Gastrocnemius medialis (tissue), 4 donors: ENCODE data around the gene LINGO3. TPM values are rescaled to one million over a fixed set of nuclear protein-coding genes. Genes with fewer than 3 reads are reported as not detected.

ENCODE experiments used
- ATAC-seq, 2 donors: fragments of 150-250 bp; one replicate each; pipeline ENCODE4 v1.9.1; 2016
- DNase-seq, 2 donors: peaks; one replicate each; pipeline ENCODE4 v3.0.0-alpha.2; 2019
- H3K27ac ChIP-seq, 4 donors: fragments of 200-600 bp; sonication (generic); 1 replicate in 1 of 4; 2 replicates in 3 of 4; pipeline ENCODE4 v1.5.1; 2016 to 2018; ENCODE audit warnings: mild to moderate bottlenecking in 2 of 4, moderate library complexity in 1 of 4
- H3K27me3 ChIP-seq, 3 donors: fragments of 200-600 bp; sonication (generic) in 2 of 3; 1 replicate in 1 of 3; 2 replicates in 2 of 3; pipeline versions ENCODE4 v1.5.1 to v1.6.0; 2016 to 2019; ENCODE audit warnings: mild to moderate bottlenecking in 1 of 3, moderate library complexity in 1 of 3
- H3K36me3 ChIP-seq, 2 donors: fragments of 200-600 bp; sonication (generic) in 1 of 2; one replicate each; pipeline ENCODE4 v1.5.1; 2017 to 2018
- H3K4me1 ChIP-seq, 2 donors: fragments of 200-600 bp; sonication (generic) in 1 of 2; one replicate each; pipeline ENCODE4 v1.5.1; 2016 to 2017; ENCODE audit warnings: mild to moderate bottlenecking in 2 of 2
- H3K4me3 ChIP-seq, 4 donors: fragments of 200-600 bp; sonication (generic) in 3 of 4; 1 replicate in 1 of 4; 2 replicates in 3 of 4; pipeline ENCODE4 v1.5.1; 2016 to 2019; ENCODE audit warnings: mild to moderate bottlenecking in 2 of 4
- H3K9me3 ChIP-seq, 3 donors: fragments of 200-600 bp; sonication (generic) in 2 of 3; 1 replicate in 1 of 3; 2 replicates in 2 of 3; pipeline ENCODE4 v1.5.1; 2016 to 2019
- POLR2A ChIP-seq, 2 donors: fragments of 450-650 bp; IDR thresholded peaks; one replicate each; pipeline ENCODE4 v1.6.1; 2017; ENCODE audit warnings: antibody characterized with exemption in 2 of 2, mild to moderate bottlenecking in 2 of 2, moderate library complexity in 2 of 2
- in situ Hi-C, 4 donors: fragments of 200-750 bp; cut with MboI; loops; one replicate each; pipeline versions ENCODE4 v1.15.0 to v1.8.0; 2017; ENCODE audit warnings: low sequenced_read_pairs in 4 of 4
- intact Hi-C: fragments of 100-400 bp; cut with DNase I; formaldehyde crosslinking; loops from one replicate; pipeline ENCODE4 v1.15.1; 2023; ENCODE audit warnings: low total_unique reads
- total RNA-seq, 4 donors: library from RNA; depleted of rRNA; stranded (reverse); fragments of >200 nt; gene quantifications; one replicate each; pipeline versions ENCODE4 v1.1.0 to v1.2.3, GENCODE V29; 2016
- TF ChIP-seq, protein P1 (sequence below), 5 experiments: fragments of 450-650 bp in 3 of 5; fragments of 200-600 bp in 2 of 5; sonication (generic) in 2 of 5; IDR thresholded peaks in 4 of 5; conservative IDR thresholded peaks in 1 of 5; 1 replicate in 4 of 5; 2 replicates in 1 of 5; pipeline ENCODE4 v1.5.1; 2016 to 2019; ENCODE audit warnings: antibody characterized with exemption in 5 of 5, mild to moderate bottlenecking in 3 of 5, moderate library complexity in 3 of 5

The LINGO3 gene, protein sequence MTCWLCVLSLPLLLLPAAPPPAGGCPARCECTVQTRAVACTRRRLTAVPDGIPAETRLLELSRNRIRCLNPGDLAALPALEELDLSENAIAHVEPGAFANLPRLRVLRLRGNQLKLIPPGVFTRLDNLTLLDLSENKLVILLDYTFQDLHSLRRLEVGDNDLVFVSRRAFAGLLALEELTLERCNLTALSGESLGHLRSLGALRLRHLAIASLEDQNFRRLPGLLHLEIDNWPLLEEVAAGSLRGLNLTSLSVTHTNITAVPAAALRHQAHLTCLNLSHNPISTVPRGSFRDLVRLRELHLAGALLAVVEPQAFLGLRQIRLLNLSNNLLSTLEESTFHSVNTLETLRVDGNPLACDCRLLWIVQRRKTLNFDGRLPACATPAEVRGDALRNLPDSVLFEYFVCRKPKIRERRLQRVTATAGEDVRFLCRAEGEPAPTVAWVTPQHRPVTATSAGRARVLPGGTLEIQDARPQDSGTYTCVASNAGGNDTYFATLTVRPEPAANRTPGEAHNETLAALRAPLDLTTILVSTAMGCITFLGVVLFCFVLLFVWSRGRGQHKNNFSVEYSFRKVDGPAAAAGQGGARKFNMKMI
- total RNA-seq = not detected

DNA sequence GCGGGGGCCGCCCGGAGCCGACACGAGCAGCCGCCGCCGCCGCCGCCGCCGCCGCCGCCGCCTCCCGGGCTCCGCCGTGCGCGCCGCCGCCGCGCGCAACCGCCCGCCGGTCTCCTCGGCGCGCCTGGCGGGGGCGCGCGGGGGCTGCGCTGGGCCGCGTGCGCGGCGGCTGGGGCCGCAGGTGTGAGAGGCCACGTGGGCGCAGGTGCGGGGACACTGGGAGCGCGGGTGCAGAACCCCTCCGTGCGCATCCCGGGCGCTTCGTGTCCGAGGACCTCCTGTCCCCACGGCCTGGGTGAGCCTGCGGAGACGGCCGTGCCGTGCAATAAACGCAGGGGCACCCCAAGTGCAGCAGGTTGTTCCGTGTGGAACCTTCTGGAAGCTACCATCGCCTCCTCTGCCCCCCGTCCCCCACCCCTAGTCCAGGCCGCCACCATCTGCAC is at the start of gene LINGO3:
TSS of gene LINGO3 (minus strand) at position 41 of the 443 bp plus-strand sequence. CDS start 16,378 bp downstream, outside the sequence.
- DNase-seq = no peak
- Histone ChIP-seq H3K9me3 (no peaks in the 10 kb centered on the region), H3K4me1 (peaks cover 0 to 4% of the 10 kb centered on the region in 2 donors), H3K27me3 (peaks cover 22 to 31% (median 27%) of the 10 kb centered on the region in 3 donors), H3K4me3 (no peak within 1 kb of the TSS), H3K36me3 (no peaks in the 10 kb centered on the region), H3K27ac (no peak within 1 kb of the TSS)
- ATAC-seq = no peak
- intact Hi-C loops (no loop called here), in situ Hi-C loops (no loop called here)
- no peak for TF ChIP-seq POLR2A (IDR thresholded peaks at IDR 0.05)
- TF ChIP-seq, protein P1, sequence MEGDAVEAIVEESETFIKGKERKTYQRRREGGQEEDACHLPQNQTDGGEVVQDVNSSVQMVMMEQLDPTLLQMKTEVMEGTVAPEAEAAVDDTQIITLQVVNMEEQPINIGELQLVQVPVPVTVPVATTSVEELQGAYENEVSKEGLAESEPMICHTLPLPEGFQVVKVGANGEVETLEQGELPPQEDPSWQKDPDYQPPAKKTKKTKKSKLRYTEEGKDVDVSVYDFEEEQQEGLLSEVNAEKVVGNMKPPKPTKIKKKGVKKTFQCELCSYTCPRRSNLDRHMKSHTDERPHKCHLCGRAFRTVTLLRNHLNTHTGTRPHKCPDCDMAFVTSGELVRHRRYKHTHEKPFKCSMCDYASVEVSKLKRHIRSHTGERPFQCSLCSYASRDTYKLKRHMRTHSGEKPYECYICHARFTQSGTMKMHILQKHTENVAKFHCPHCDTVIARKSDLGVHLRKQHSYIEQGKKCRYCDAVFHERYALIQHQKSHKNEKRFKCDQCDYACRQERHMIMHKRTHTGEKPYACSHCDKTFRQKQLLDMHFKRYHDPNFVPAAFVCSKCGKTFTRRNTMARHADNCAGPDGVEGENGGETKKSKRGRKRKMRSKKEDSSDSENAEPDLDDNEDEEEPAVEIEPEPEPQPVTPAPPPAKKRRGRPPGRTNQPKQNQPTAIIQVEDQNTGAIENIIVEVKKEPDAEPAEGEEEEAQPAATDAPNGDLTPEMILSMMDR (IDR thresholded peaks at IDR 0.05 in 4 of 5, conservative IDR thresholded peaks at IDR 0.05 in 1 of 5) = no peak

DNA sequence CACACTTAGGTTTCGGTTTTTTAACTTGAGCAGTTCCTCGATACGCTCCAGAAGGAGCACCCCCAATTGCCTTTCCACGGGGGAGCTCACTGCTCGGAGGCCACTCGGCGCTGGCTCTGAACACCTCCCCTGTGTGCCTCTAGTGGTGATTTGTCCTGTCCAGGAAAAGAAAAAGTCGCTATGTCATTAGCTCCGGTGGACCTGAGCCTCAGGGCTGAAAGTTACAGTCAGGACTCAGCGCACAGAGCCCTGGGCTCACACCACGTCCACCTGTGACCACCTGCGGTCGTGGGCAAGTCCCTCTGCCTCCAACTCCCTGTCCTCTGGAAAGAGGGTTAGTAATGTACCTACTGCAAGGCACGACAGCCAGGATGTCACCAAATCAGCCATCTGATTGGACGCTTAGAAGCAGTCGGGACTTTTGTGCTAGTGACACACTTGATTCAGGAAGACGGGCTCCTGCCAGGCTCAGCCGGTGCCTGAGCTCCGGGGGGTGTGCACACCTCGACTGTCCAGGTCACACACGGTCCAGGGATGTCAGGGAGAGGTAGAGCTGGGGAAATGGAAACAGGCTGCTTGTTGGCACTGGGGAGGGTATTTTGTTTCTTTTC is 48.2 kb upstream of the LINGO3 start:
- no peak overlapping the region for H3K27ac ChIP-seq
- no peak overlapping the region for H3K4me3 ChIP-seq
- in situ Hi-C loops = no loop called here
- H3K4me1 ChIP-seq = peaks cover 0 to 6% of the 10 kb centered on the region in 2 donors
- DNase-seq (no peak), ATAC-seq (no peak)
- TF ChIP-seq, protein P1 (IDR thresholded peaks at IDR 0.05 in 4 of 5, conservative IDR thresholded peaks at IDR 0.05 in 1 of 5) = no peak
- no peak for TF ChIP-seq POLR2A (IDR thresholded peaks at IDR 0.05)
- peaks cover 5 to 14% (median 11%) of the 10 kb centered on the region in 3 donors for H3K27me3 ChIP-seq
- H3K9me3 ChIP-seq = no peaks in the 10 kb centered on the region
- peaks cover 0 to 17% of the 10 kb centered on the region in 2 donors for H3K36me3 ChIP-seq
- intact Hi-C loops = no loop called here

DNA sequence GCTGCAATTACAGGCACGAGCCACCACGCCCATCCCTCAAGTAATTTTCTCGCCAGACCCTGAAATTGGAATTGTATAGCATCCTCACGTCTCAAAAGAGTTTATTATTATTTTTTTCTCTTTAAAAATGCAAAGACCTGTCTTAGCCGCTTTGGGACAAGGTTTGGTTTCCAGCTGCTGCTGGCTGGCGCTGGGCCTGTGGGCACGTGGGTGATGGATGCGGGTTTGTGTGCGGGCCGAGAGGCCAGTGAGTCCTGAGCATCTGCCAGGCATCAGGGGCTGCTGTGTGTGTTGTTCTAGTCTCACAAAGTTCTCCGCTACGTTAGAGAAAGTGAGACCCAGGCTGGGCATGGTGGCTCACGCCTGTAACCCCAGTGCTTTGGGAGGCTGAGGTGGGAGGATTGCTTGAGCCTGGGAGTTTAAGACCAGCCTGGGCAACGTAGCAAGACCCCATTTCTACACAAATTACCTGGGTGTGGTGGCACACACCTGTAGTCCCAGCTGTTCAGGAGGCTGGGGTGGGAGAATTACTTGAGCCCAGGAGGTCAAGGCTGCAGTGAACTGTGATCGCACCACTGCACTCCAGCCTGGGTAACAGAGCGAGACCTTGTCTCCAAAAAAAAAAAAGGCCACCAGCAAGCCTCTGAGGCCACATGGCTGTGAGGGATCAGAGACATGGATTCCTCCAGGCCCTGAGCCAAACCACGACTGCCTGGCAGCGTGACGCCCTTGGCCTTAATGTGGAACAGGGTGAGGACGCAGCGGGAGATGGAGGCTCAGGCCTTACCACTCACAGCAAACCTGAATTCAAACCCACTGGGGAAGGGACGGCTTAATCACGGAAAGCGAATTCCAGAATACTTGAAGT is 47.4 kb upstream of the LINGO3 start:
- Histone ChIP-seq H3K4me3 (no peak overlapping the region), H3K4me1 (peaks cover 0 to 6% of the 10 kb centered on the region in 2 donors), H3K27me3 (peaks cover 2 to 7% (median 6%) of the 10 kb centered on the region in 3 donors), H3K36me3 (peaks cover 0 to 25% of the 10 kb centered on the region in 2 donors), H3K9me3 (no peaks in the 10 kb centered on the region), H3K27ac (peak overlapping the region in 1 of 4 donors; percentile 37)
- ATAC-seq (peak; percentile 79 to 92), DNase-seq (peak; percentile 55 to 76)
- TF ChIP-seq POLR2A (IDR thresholded peaks at IDR 0.05) = no peak
- TF ChIP-seq, protein P1 (IDR thresholded peaks at IDR 0.05 in 4 of 5, conservative IDR thresholded peaks at IDR 0.05 in 1 of 5) = no peak
- intact Hi-C loops (no loop called here), in situ Hi-C loops (no loop called here)

DNA sequence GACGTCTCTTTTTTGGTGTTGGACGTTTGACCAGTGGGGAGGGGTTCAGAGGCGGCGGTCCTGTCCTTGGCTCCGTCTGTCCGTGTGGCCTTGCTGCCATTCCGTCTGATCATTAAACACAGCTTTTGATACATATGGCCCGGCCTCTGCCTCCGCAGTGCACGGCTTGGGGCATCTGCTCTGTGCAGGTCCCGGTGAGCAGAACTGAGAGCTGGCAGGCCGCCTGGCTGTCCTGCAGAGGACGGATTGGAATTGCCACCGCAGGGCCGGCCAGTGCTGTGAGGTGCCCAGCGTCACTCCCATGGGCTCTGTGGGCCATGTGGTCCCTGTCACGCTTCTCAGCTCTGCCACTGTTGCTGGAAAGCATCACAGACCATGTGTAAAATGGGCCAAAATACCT is 46.7 kb upstream of the LINGO3 start:
- Histone ChIP-seq H3K36me3 (peaks cover 0 to 32% of the 10 kb centered on the region in 2 donors), H3K4me1 (peaks cover 0 to 6% of the 10 kb centered on the region in 2 donors), H3K9me3 (no peaks in the 10 kb centered on the region), H3K4me3 (no peak overlapping the region), H3K27me3 (no peaks in the 10 kb centered on the region), H3K27ac (no peak overlapping the region)
- no peak for ATAC-seq
- TF ChIP-seq, protein P1 (IDR thresholded peaks at IDR 0.05 in 4 of 5, conservative IDR thresholded peaks at IDR 0.05 in 1 of 5) = no peak
- no peak for TF ChIP-seq POLR2A (IDR thresholded peaks at IDR 0.05)
- in situ Hi-C loops = no loop called here
- intact Hi-C loops = no loop called here
- no peak for DNase-seq
